SK-N-MC (cell line): Measurements from ENCODE around the gene BACH2.

Source experiments
- EZH2 ChIP-seq: fragments of 200-600 bp; sonication (generic); IDR thresholded peaks from one replicate; pipeline ENCODE4 v1.6.1; 2017; ENCODE audit warnings: antibody characterized with exemption
- FOXP2 ChIP-seq: optimal IDR thresholded peaks from 2 replicates; pipeline ENCODE3; 2011; ENCODE audit warnings: mild to moderate bottlenecking, moderate library complexity; ENCODE audit not compliant: insufficient read depth; ENCODE audit errors: extremely low read length, control extremely low read depth
- POLR2AphosphoS5 ChIP-seq: IDR thresholded peaks from 2 replicates; pipeline ENCODE4 v1.6.1; 2012; ENCODE audit warnings: mild to moderate bottlenecking, low read depth, low read length, borderline replicate concordance

DNA sequence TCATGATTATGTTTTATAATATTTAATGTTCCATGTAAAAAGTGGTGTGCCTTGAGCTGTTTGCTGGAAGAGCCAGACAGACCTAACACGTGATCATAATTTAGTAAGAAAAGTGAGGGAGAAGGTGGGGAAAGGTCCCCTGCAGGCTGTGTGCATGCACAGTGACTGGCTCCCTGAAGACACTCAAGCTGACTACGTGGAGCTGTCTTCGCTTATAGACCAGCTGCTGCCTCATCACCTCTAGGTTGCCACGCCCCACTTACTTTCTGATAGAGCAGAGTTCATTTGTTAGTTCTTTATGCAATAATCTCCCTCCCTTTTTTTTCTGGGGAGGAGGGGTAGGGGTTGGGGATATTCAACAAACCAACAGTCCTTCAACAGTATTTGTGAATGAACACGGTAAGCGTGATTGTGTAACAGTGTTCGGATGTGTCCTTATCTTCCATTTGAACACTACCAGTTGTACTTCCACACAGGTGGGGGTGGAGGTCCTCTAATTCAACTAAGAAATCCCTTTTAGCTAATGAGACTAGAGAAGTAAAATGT is 157.3 kb downstream of the BACH2 start:
- TF ChIP-seq EZH2, result no peak
- TF ChIP-seq POLR2AphosphoS5, result no peak
- no peak for TF ChIP-seq FOXP2
